GM23338 (cell line): ENCODE measurements around the gene ING2. TPM values are rescaled to one million over a fixed set of nuclear protein-coding genes. Genes with fewer than 3 reads are reported as not detected.

Source experiments
- ATAC-seq: fragments of 200-7000 bp; cut with Tn5 transposase; 3 replicates; pipeline ENCODE4 v1.9.1; 2020
- DNase-seq: peaks from one replicate; pipeline ENCODE4 v3.0.0-alpha.2; 2015; ENCODE audit warnings: low spot score
- H2AFZ ChIP-seq: fragments of 200-600 bp; sonication (generic); 2 replicates; pipeline ENCODE4 v1.8.0; 2016; ENCODE audit warnings: antibody characterized with exemption, mild to moderate bottlenecking, moderate library complexity
- H3F3A ChIP-seq: fragments of 200-600 bp; sonication (generic); replicated peaks from 2 replicates; pipeline ENCODE4 v1.8.0; 2017; ENCODE audit warnings: antibody characterized with exemption, mixed run types, low read depth
- H3K27ac ChIP-seq: fragments of 200-600 bp; sonication (generic); 2 replicates; pipeline ENCODE4 v1.6.1; 2016; ENCODE audit warnings: low read depth
- H3K27me3 ChIP-seq: fragments of 200-600 bp; sonication (generic); 2 replicates; pipeline ENCODE4 v1.8.0; 2016; ENCODE audit warnings: mild to moderate bottlenecking, mixed run types, moderate library complexity; ENCODE audit not compliant: insufficient read depth
- H3K36me3 ChIP-seq: fragments of 200-600 bp; sonication (generic); 2 replicates; pipeline ENCODE4 v1.8.0; 2016; ENCODE audit warnings: mild to moderate bottlenecking; ENCODE audit not compliant: insufficient read depth
- H3K4me1 ChIP-seq: fragments of 200-600 bp; sonication (generic); 2 replicates; pipeline ENCODE4 v1.8.0; 2016; ENCODE audit warnings: mild to moderate bottlenecking, moderate library complexity; ENCODE audit not compliant: insufficient read depth
- H3K4me2 ChIP-seq: fragments of 200-600 bp; sonication (generic); 2 replicates; pipeline ENCODE4 v1.7.1; 2017; ENCODE audit warnings: mixed run types
- H3K4me3 ChIP-seq: fragments of 200-600 bp; sonication (generic); 2 replicates; pipeline ENCODE4 v1.6.1; 2016; ENCODE audit warnings: mixed run types
- H3K79me2 ChIP-seq: fragments of 200-600 bp; sonication (generic); replicated peaks from 2 replicates; pipeline ENCODE4 v1.8.0; 2017; ENCODE audit warnings: mild to moderate bottlenecking; ENCODE audit not compliant: insufficient read depth
- H3K9me2 ChIP-seq: fragments of 200-600 bp; sonication (generic); 2 replicates; pipeline ENCODE4 v1.8.0; 2017; ENCODE audit not compliant: insufficient read depth
- H4K20me1 ChIP-seq: fragments of 200-600 bp; sonication (generic); replicated peaks from 2 replicates; pipeline ENCODE4 v1.8.0; 2017; ENCODE audit warnings: mild to moderate bottlenecking; ENCODE audit not compliant: insufficient read depth
- H3K27ac Mint-ChIP-seq: 2 replicates; pipeline ENCODE4 v1.8.0; 2020; ENCODE audit warnings: inconsistent platforms, mild to moderate bottlenecking, moderate library complexity, mixed read lengths
- H3K27me3 Mint-ChIP-seq: 3 replicates; pipeline ENCODE4 v1.8.0; 2022; ENCODE audit warnings: low read depth, mild to moderate bottlenecking, moderate library complexity, mixed read lengths, inconsistent platforms; ENCODE audit not compliant: insufficient read depth, poor library complexity
- H3K36me3 Mint-ChIP-seq: 3 replicates; pipeline ENCODE4 v1.8.0; 2021; ENCODE audit warnings: low read depth, mild to moderate bottlenecking, inconsistent platforms, moderate library complexity, mixed read lengths
- H3K4me1 Mint-ChIP-seq: 3 replicates; pipeline ENCODE4 v1.8.0; 2020; ENCODE audit warnings: mild to moderate bottlenecking, inconsistent platforms, mixed read lengths
- H3K4me3 Mint-ChIP-seq: 3 replicates; pipeline ENCODE4 v1.8.0; 2021; ENCODE audit warnings: moderate library complexity, mild to moderate bottlenecking, inconsistent platforms, mixed read lengths
- H3K9me3 Mint-ChIP-seq: 3 replicates; pipeline ENCODE4 v1.8.0; 2020; ENCODE audit warnings: moderate library complexity, mild to moderate bottlenecking, inconsistent platforms, mixed read lengths
- CREB1 ChIP-seq: fragments of 250-450 bp; sonication (Bioruptor Pico); IDR thresholded peaks from 2 replicates; pipeline ENCODE4 v1.5.0; 2020; ENCODE audit warnings: low read depth, mild to moderate bottlenecking, moderate library complexity
- CTCF ChIP-seq, 2 experiments: fragments of 200-600 bp in 1 of 2; sonication (generic) in 1 of 2; conservative IDR thresholded peaks; 2 replicates each; pipeline versions ENCODE4 v1.5.1 to v1.6.1; 2016 to 2017; ENCODE audit warnings: antibody characterized with exemption in 2 of 2, low read depth in 2 of 2, mild to moderate bottlenecking in 2 of 2, moderate library complexity in 1 of 2
- ETS1 ChIP-seq: IDR thresholded peaks from 2 replicates; pipeline ENCODE4 v1.6.1; 2016; ENCODE audit warnings: antibody characterized with exemption
- EZH2 ChIP-seq: fragments of 200-600 bp; sonication (generic); IDR thresholded peaks from one replicate; pipeline ENCODE4 v1.8.0; 2017; ENCODE audit warnings: antibody characterized with exemption, mild to moderate bottlenecking, low read depth; ENCODE audit not compliant: unreplicated experiment
- JUNB ChIP-seq: IDR thresholded peaks from one replicate; pipeline ENCODE4 v1.6.1; 2016; ENCODE audit warnings: antibody characterized with exemption; ENCODE audit not compliant: unreplicated experiment
- POLR2AphosphoS5 ChIP-seq: IDR thresholded peaks from 2 replicates; pipeline ENCODE4 v1.6.1; 2016; ENCODE audit warnings: antibody characterized with exemption, low read depth
- REST ChIP-seq: IDR thresholded peaks from one replicate; pipeline ENCODE4 v1.6.1; 2018; ENCODE audit warnings: antibody characterized with exemption; ENCODE audit not compliant: unreplicated experiment
- ZNF114 ChIP-seq: fragments of 250-450 bp; sonication (Bioruptor Pico); IDR thresholded peaks from 2 replicates; pipeline ENCODE4 v1.5.0; 2020; ENCODE audit warnings: mild to moderate bottlenecking, moderate library complexity
- ZNF331 ChIP-seq: fragments of 250-450 bp; sonication (Bioruptor Pico); IDR thresholded peaks from 2 replicates; pipeline ENCODE4 v1.5.0; 2020; ENCODE audit warnings: low read depth, mild to moderate bottlenecking, moderate library complexity
- ZNF462 ChIP-seq: fragments of 250-450 bp; sonication (Bioruptor Pico); IDR thresholded peaks from 2 replicates; pipeline ENCODE4 v1.5.0; 2020; ENCODE audit warnings: mild to moderate bottlenecking, moderate library complexity
- polyA plus RNA-seq: library from polyadenylated mRNA; unstranded; fragments of >200 nt; fragmentation: Nextera tagmentation; extraction: Ambion mirVana; gene quantifications from 2 replicates; pipeline ENCODE4 v1.2.1, GENCODE V29; 2016
- total RNA-seq: library from RNA; depleted of rRNA; stranded (reverse); fragments of >200 nt; shearing (Covaris generic); gene quantifications from 2 replicates; pipeline ENCODE4 v1.2.3, GENCODE V29; 2014

ING2 gene
- total and polyA plus RNA-seq, 2 experiments from 2014 or later = 21.5 to 34.2 TPM

GRCh38 chr4:183492791-183493222 is 12.1 kb upstream of the ING2 start (continued):
- TF ChIP-seq CTCF (conservative IDR thresholded peaks at IDR 0.05; ENCODE audit: low read depth in 2 of 2) = no peak
- TF ChIP-seq CREB1 = no peak

GRCh38 chr4:183493246-183493645 is 11.6 kb upstream of the ING2 start:
- DNase-seq (no peak), ATAC-seq (no peak)
- peaks cover 6% of the 10 kb centered on the region for H3K36me3 Mint-ChIP-seq
- Histone ChIP-seq H3K79me2 (no peaks in the 10 kb centered on the region), H3K27me3 (no peaks in the 10 kb centered on the region), H3K4me2 (no peak overlapping the region), H3K27ac (no peak overlapping the region), H3K9me2 (no peaks in the 10 kb centered on the region), H3K4me3 (no peak overlapping the region), H3K4me1 (no peaks in the 10 kb centered on the region), H3K36me3 (no peaks in the 10 kb centered on the region; the same call in 1 of the 2 replicates), H3F3A (no peaks in the 10 kb centered on the region), H4K20me1 (no peaks in the 10 kb centered on the region), H2AFZ (no peak overlapping the region)
- H3K9me3 Mint-ChIP-seq = no peaks in the 10 kb centered on the region; the same call in 2 of the 3 replicates
- no peak for TF ChIP-seq ZNF462
- no peak for TF ChIP-seq EZH2
- TF ChIP-seq JUNB = no peak
- TF ChIP-seq POLR2AphosphoS5 = no peak
- no peak for TF ChIP-seq CREB1
- no peak for TF ChIP-seq ETS1
- TF ChIP-seq REST = no peak
- no peak for TF ChIP-seq CTCF (conservative IDR thresholded peaks at IDR 0.05; ENCODE audit: low read depth in 2 of 2)
- TF ChIP-seq ZNF114 (CRISPR knock-in tag) = no peak
- TF ChIP-seq ZNF331 = no peak
- H3K27ac Mint-ChIP-seq = no peak overlapping the region
- H3K4me3 Mint-ChIP-seq = no peak overlapping the region
- peaks cover 11% of the 10 kb centered on the region for H3K4me1 Mint-ChIP-seq
- H3K27me3 Mint-ChIP-seq = no peaks in the 10 kb centered on the region
